22Rv1 (cell line): ENCODE data around the gene NME3.

Experiments used
- CTCF ChIP-seq: fragments of 450-650 bp; IDR thresholded peaks from 2 replicates; pipeline ENCODE4 v1.5.1; 2017; ENCODE audit warnings: mild to moderate bottlenecking
- ZFX ChIP-seq: fragments of 450-650 bp; IDR thresholded peaks from 2 replicates; pipeline ENCODE4 v1.6.1; 2017; ENCODE audit warnings: antibody characterized with exemption, borderline replicate concordance

DNA sequence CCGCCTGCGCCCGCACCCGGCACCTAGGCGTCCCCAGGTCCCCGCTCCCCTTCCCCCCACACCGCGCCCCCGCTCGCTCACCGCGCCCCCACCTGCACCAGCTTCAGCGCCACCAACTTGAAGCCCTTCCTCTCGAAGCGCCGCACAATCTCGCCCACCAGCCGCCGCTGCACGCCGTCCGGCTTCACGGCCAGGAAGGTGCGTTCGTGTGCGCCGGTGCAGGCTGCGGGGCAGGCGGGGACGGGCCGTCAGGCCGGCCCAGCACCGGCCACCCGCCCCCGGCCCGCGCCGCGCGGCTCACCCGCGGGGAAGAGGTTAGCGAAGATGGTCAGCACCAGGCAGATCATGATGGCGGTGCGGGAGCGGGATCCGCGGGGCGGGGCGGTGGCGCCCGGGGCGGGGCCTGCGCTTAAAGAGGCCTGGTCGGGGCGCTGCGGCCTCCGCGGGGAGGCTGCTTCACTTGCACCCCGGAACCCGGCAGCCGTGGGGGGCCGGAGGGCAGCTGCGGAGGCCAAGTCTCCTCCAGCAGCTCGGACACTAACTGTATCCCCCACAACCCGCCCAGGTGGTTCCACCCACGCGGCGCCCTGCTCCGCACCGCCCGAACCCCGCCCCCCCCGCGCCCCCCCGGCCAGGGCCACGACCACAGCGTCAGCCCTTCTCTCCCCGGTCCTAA is at the start of gene NME3:
- no peak for TF ChIP-seq CTCF
- no peak for TF ChIP-seq ZFX
